IMR-90 (cell line): ENCODE data around the gene ACACA. TPM values are rescaled to one million over a fixed set of nuclear protein-coding genes. Genes with fewer than 3 reads are reported as not detected.
"Not testable (repeated sequence)": the region's sequence is repeated elsewhere in the genome, so short reads cannot be mapped to it uniquely, and the experiment has no call there.

Experiments
- ATAC-seq: fragments of 200-7000 bp; cut with Tn5 transposase; 2 replicates; pipeline ENCODE4 v1.9.1; 2020; ENCODE audit warnings: low read depth, mild to moderate bottlenecking, moderate library complexity
- BruUV-seq: library from RNA; stranded (reverse); fragments of 400-500 nt; replicated peaks from 2 replicates; lab custom pipeline; 2021; lab: Mats Ljungman, UMichigan
- CTCF ChIA-PET: fragments of 300-600 bp; formaldehyde crosslinking; extraction: SDS; loops from one replicate; lab custom pipeline; 2021; ENCODE audit warnings: antibody characterized with exemption; lab: Yijun Ruan, JAX
- POLR2A ChIA-PET: fragments of 300-600 bp; sonication (Branson Sonifier 250); formaldehyde crosslinking; loops from one replicate; lab custom pipeline; 2022; ENCODE audit warnings: antibody characterized with exemption; ENCODE audit not compliant: unreplicated experiment; lab: Charles Lee
- DNase-seq: peaks from one replicate; pipeline ENCODE4 v3.0.0; 2013
- H2AFZ ChIP-seq: replicated peaks from 2 replicates; pipeline ENCODE3; 2013; ENCODE audit warnings: low read length, mild to moderate bottlenecking; ENCODE audit not compliant: poor library complexity
- H2AK5ac ChIP-seq: 2 replicates; pipeline ENCODE4 v1.6.1; 2013; ENCODE audit warnings: low read depth, low read length, inconsistent platforms
- H2AK9ac ChIP-seq: replicated peaks from 2 replicates; pipeline ENCODE3; 2013; ENCODE audit warnings: mild to moderate bottlenecking, low read depth, low read length, moderate library complexity; ENCODE audit not compliant: poor library complexity
- H2BK120ac ChIP-seq: 2 replicates; pipeline ENCODE4 v1.6.1; 2013; ENCODE audit warnings: low read depth, low read length, inconsistent platforms
- H2BK15ac ChIP-seq: 3 replicates; pipeline ENCODE4 v1.6.1; 2013; ENCODE audit warnings: low read depth, low read length, inconsistent platforms
- H2BK20ac ChIP-seq: 2 replicates; pipeline ENCODE4 v1.6.1; 2013; ENCODE audit warnings: low read depth, mild to moderate bottlenecking, inconsistent platforms, low read length, moderate library complexity
- H2BK5ac ChIP-seq: 2 replicates; pipeline ENCODE4 v1.6.1; 2013; ENCODE audit warnings: mild to moderate bottlenecking, low read depth, low read length, inconsistent platforms; ENCODE audit not compliant: poor library complexity, severe bottlenecking
- H3K14ac ChIP-seq: replicated peaks from 2 replicates; pipeline ENCODE4 v1.6.1; 2013; ENCODE audit warnings: low read depth, low read length, inconsistent platforms
- H3K18ac ChIP-seq: 2 replicates; pipeline ENCODE4 v1.6.1; 2013; ENCODE audit warnings: low read depth, low read length, control low read depth
- H3K23ac ChIP-seq: 2 replicates; pipeline ENCODE4 v1.6.1; 2013; ENCODE audit warnings: low read depth, low read length, inconsistent platforms
- H3K27ac ChIP-seq: 2 replicates; pipeline ENCODE4 v1.5.1; 2013; ENCODE audit warnings: mild to moderate bottlenecking, control low read depth, low read length; ENCODE audit not compliant: insufficient read depth
- H3K27me3 ChIP-seq: 2 replicates; pipeline ENCODE4 v1.6.1; 2013; ENCODE audit warnings: low read length; ENCODE audit not compliant: control insufficient read depth, insufficient read depth
- H3K36me3 ChIP-seq: 2 replicates; pipeline ENCODE4 v1.6.1; 2013; ENCODE audit warnings: low read length, mixed read lengths; ENCODE audit not compliant: control insufficient read depth, insufficient read depth
- H3K4ac ChIP-seq: 2 replicates; pipeline ENCODE4 v1.6.1; 2013; ENCODE audit warnings: low read depth, low read length, inconsistent platforms
- H3K4me1 ChIP-seq: 2 replicates; pipeline ENCODE4 v1.6.1; 2013; ENCODE audit warnings: low read length, mixed read lengths; ENCODE audit not compliant: control insufficient read depth, insufficient read depth
- H3K4me2 ChIP-seq: 2 replicates; pipeline ENCODE4 v1.6.1; 2013; ENCODE audit warnings: low read depth, mild to moderate bottlenecking, control low read depth, low read length, moderate library complexity
- H3K4me3 ChIP-seq: 2 replicates; pipeline ENCODE4 v1.5.1; 2013; ENCODE audit warnings: low read depth, mild to moderate bottlenecking, control low read depth, low read length, moderate library complexity; ENCODE audit not compliant: insufficient read depth
- H3K56ac ChIP-seq: 2 replicates; pipeline ENCODE4 v1.6.1; 2013; ENCODE audit warnings: low read length, inconsistent platforms; ENCODE audit not compliant: insufficient read depth; ENCODE audit errors: extremely low read depth
- H3K79me1 ChIP-seq, 2 experiments: 2 replicates each; pipeline ENCODE4 v1.6.1; 2013; ENCODE audit warnings: low read length in 2 of 2, inconsistent platforms in 1 of 2, low read depth in 1 of 2
- H3K9ac ChIP-seq: 2 replicates; pipeline ENCODE4 v1.6.1; 2013; ENCODE audit warnings: low read depth, low read length, control low read depth
- H3K9me1 ChIP-seq: 2 replicates; pipeline ENCODE4 v1.6.1; 2013; ENCODE audit warnings: low read length, inconsistent platforms; ENCODE audit not compliant: insufficient read depth
- H3K9me3 ChIP-seq: 2 replicates; pipeline ENCODE4 v1.6.1; 2013; ENCODE audit warnings: low read length; ENCODE audit not compliant: control insufficient read depth, insufficient read depth
- H4K20me1 ChIP-seq: 2 replicates; pipeline ENCODE4 v1.6.1; 2013; ENCODE audit warnings: low read length, inconsistent platforms; ENCODE audit not compliant: insufficient read depth
- H4K5ac ChIP-seq: 2 replicates; pipeline ENCODE4 v1.6.1; 2013; ENCODE audit warnings: mild to moderate bottlenecking, low read depth, low read length, control low read depth
- H4K8ac ChIP-seq, 2 experiments: 2 replicates each; pipeline ENCODE4 v1.6.1; 2013; ENCODE audit warnings: low read depth in 2 of 2, low read length in 2 of 2, control low read depth in 1 of 2, inconsistent platforms in 1 of 2
- H4K91ac ChIP-seq: 2 replicates; pipeline ENCODE4 v1.6.1; 2013; ENCODE audit warnings: low read depth, low read length, inconsistent platforms; ENCODE audit not compliant: insufficient read depth
- BHLHE40 ChIP-seq: fragments of 150-350 bp; IDR thresholded peaks from 2 replicates; pipeline ENCODE4 v1.6.1; 2016; ENCODE audit warnings: mild to moderate bottlenecking, low read depth, low read length
- CEBPB ChIP-seq: IDR thresholded peaks from 2 replicates; pipeline ENCODE4 v1.6.1; 2012; ENCODE audit warnings: low read depth, low read length, improper control_type of control experiment
- FOS ChIP-seq: fragments of 150-350 bp; IDR thresholded peaks from 2 replicates; pipeline ENCODE4 v1.6.1; 2016; ENCODE audit warnings: low read depth, low read length
- WGBS, 2 experiments: methylation state at CpG; one replicate each; pipeline versions ENCODE4 v1.1.5 to v1.1.7; 2013; ENCODE audit warnings: missing lambda C conversion rate in 2 of 2; ENCODE audit not compliant: insufficient read length in 1 of 2; ENCODE audit errors: extremely low coverage in 2 of 2; 5-methylcytosine and 5-hydroxymethylcytosine counted together
- dilution Hi-C: fragments of 300-500 bp; cut with HindIII; formaldehyde crosslinking; loops from one replicate; pipeline ENCODE4 v1.14.3; 2018; ENCODE audit warnings: low sequenced_read_pairs; ENCODE audit not compliant: unreplicated experiment
- in situ Hi-C: fragments of 300-500 bp; cut with MboI; formaldehyde crosslinking; loops from 3 replicates; pipeline ENCODE4 v1.14.3; 2019; ENCODE audit warnings: low sequenced_read_pairs, inconsistent platforms, mixed read lengths
- intact Hi-C: fragments of 100-400 bp; cut with micrococcal nuclease; formaldehyde crosslinking; loops from 2 replicates; pipeline ENCODE4 v1.10.0; 2022
- polyA plus RNA-seq, 3 experiments: library from polyadenylated mRNA; depleted of rRNA; stranded (reverse); fragments of >200 nt; gene quantifications; 2 replicates each; pipeline ENCODE4 v1.2.3, GENCODE V29; 2012; ENCODE audit warnings: low replicate concordance in 1 of 3
- total RNA-seq: library from RNA; depleted of rRNA; stranded (reverse); fragments of >200 nt; gene quantifications from 2 replicates; pipeline ENCODE4 v1.2.3, GENCODE V29; 2012

The ACACA gene
- total and polyA plus RNA-seq, 2 of the 4 experiments (the other 2 are of a cell fraction): 21.3 to 39.1 TPM

GRCh38 chr17:37441369-37442014 lies 34.9 kb upstream of the ACACA start:
- H3K27me3 ChIP-seq, POLR2A ChIA-PET, H3K4me1 ChIP-seq, H2BK20ac ChIP-seq, H3K56ac ChIP-seq, H3K9me3 ChIP-seq, H4K20me1 ChIP-seq, H3K9me1 ChIP-seq, in situ Hi-C loops, H3K4me2 ChIP-seq, H2AK9ac ChIP-seq, BruUV-seq, dilution Hi-C loops, H3K4me3 ChIP-seq, H4K5ac ChIP-seq, H3K9ac ChIP-seq, intact Hi-C loops: not testable (repeated sequence)
- Histone ChIP-seq H3K36me3 (peaks cover 24% of the 10 kb centered on the region), H2BK120ac (peak overlapping the region; percentile 56; the same call in 1 of the 2 replicates), H3K14ac (peak overlapping the region; percentile 43; the same call in 1 of the 2 replicates), H3K18ac (peak overlapping the region; percentile 87), H3K27ac (peak overlapping the region; percentile 59; the same call in 1 of the 2 replicates), H4K8ac (peak overlapping the region in 1 of 2 experiments; percentile 79; a peak in 2 of 4 replicates), H2BK15ac (peak overlapping the region; percentile 84; the same call in 2 of the 3 replicates), H3K79me1 (peaks cover 13 to 23% of the 10 kb centered on the region in 2 experiments), H2AFZ (peak overlapping the region; percentile 13), H2BK5ac (peak overlapping the region; percentile 73), H3K23ac (peak overlapping the region; percentile 36; the same call in 1 of the 2 replicates), H3K4ac (0 out of 2 replicates have a peak overlapping the region, but pooled peaks have one; percentile 50), H2AK5ac (peak overlapping the region; percentile 88), H4K91ac (peak overlapping the region; percentile 59)
- peak; percentile 92 for DNase-seq
- 83% methylated on average over 2 of the region's 12 CpGs; no CpG with 5 or more reads in 1 of the 2 experiments for WGBS, 2 experiments
- TF ChIP-seq CEBPB (peak; percentile 29; the same call in 1 of the 2 replicates), BHLHE40 (peak; percentile 50), FOS (0 out of 2 replicates have a peak, but pooled peaks have one; percentile 13)
- CTCF ChIA-PET: interaction anchor here (0.7 kb wide), 2 partner anchors 28 to 40 kb away, joined by 3 to 5 read pairs; no protein-coding TSS in a partner anchor
- peak; percentile 80 for ATAC-seq
